SKM-1 treated with dmso at 0.1 percent for 144 hours (cell line): ENCODE results near the gene MB21D2.
A peak's percentile ranks its signal among the peaks of the same experiment; 100 is the strongest.

Experiments used
- DNase-seq: peaks from one replicate; lab custom pipeline; 2025; ENCODE audit not compliant: unreplicated experiment; lab: John Stamatoyannopoulos, UW

The MB21D2 gene

DNA sequence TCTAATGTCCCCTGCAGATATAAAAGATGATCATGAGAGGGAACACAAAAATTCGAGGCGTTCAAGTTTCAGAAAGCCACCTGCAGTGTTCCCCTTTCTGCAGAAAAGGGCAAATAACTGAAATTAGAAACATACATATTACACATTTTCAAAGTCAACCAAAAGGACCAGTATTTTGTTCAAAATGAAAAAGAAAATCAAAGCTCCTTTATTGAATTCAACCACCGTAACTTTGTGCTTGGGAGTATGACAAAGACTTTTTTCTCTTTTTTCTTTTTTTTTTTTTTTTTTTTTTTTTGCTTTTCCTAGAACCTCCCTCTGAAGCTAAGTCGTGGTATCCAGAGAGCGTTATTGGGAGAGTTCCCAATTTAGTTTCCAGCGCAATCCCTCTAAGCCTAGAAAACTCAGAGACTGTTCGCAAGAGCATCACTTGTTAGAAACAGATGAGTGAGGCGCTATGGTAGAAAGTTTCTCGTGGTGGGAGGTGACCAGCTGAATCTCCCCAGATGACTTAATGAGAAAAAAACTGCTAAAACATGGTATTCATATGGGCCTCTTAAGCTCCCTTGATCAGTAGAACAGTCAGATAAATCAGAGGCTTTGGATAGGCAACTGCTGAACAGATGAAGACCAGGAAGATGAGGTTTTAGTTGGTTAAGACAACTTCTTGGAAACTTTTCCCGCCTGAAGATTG, 77.4 kb downstream of the MB21D2 start:
- no peak for DNase-seq

DNA sequence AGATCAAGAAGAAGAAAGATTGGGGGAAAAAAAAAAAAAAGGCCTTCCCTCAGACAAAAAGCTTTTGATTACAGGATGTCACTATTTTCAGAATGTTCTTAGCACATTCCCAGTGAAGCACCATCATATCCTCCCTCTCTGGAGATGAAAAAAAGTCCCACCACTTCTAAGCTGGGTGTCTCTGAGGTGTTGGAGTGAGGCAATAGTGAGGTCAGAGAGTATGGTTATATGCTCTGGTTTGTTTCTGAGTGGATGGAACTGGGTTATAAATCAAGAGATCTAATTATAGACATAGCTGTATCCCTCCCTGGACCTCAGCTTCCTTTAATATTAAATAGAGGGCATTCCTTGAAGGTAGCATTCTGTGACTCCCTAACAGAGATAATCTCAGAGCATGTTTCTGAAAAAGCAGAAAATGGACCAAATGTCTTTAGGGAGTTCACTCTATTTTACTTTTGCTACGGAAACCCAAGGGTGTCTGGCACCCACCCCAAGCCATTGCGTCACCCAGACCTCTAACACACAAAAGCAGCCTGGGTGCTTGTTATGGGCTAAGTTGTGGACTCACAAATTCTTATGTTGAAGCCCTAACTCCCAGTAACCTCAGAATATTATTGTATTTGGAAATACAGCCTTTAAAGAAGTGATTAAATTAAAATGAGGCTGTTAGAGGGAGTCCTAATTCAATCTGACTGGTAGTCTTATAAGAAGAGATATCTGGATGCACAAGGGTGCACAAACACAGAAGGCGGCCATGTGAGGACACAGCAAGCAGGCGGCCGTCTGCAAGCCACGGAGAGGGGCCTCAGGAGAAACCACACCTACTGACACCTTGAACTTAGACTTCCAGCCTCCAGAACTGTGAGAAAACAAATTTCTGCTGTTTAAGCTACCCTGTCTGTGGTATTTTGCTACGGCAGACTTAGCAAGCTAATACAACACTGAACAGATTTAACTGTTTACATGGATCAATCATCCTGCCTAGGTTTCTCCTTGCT, 81.5 kb downstream of the MB21D2 start:
- peak; percentile 26 for DNase-seq

DNA sequence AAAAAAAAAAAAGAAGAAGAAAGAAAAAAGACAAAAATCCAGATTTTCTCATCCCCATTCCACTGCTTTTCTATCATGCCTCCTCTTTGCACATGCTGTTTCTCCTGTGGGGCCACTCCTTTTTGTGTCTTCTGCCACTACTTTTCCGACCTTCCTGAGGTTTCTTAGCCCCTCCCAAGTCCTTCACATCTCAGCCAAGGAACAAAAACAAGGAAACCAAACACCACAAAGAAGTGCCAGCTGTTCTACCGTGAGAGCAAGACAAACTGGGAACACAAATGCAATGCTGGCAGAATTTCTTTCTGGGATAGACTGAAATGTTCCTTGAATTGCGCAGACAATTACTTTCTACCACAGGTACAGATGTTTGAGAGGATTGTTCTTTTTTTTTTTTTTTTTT, 83.2 kb downstream of the MB21D2 start:
- no peak for DNase-seq

DNA sequence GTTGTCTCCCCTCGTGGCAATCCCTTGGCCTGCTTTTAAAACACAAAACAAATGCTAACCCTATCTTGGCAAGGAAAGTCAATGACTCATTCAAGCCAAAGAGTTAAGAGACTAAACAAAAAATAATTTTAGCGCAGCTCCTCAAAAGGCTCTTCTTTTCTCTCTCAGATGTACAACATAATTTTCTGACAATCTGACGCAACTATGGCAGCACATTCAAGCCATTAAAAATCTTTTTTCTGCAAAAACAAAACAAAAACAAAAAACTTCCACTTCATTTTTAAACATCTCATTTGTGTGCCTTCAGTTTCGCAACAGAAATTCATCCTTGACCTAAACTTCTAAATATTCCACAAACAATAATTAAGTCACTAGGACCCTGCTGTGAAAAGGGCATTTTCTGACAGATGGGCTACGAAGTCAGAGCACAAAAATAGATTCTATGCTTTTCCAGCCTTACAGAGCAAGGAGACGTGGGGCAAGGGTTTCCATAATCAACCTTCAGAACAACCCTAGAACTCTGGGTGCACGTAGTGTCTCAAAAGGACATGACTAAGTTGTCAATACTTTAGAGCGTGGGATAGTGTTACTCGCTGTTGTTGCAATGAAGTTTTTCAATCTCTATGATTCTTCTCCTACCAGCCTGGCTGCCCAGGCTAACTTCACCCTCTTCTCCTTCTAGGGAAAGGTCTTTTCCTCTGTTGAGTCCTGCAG, 84.3 kb downstream of the MB21D2 start:
- DNase-seq: no peak

DNA sequence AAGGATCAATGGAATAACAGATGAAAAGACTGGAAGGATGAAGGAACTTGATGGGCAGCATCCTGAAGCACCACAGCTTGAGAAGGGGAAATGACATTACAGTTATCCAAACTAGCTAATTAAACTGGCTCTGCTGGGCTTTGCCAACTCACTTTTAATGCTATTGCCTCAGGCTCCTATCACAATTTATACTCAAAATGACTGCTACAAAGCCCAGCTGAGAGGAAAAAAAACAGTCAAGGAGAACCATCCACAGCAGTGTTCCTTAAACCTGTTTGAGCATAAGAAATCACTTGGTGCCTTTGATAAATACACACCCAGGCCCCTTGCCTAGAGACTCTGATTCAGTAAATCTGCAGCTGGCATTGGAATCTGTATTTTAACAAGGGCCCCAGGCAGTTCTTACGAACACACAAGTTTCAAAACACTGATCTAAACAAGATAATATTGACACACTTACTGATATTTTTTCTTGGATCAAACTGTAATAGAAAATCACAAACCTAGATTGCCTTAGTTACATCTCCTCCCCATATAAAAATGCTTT, 85.8 kb downstream of the MB21D2 start:
- no peak for DNase-seq

DNA sequence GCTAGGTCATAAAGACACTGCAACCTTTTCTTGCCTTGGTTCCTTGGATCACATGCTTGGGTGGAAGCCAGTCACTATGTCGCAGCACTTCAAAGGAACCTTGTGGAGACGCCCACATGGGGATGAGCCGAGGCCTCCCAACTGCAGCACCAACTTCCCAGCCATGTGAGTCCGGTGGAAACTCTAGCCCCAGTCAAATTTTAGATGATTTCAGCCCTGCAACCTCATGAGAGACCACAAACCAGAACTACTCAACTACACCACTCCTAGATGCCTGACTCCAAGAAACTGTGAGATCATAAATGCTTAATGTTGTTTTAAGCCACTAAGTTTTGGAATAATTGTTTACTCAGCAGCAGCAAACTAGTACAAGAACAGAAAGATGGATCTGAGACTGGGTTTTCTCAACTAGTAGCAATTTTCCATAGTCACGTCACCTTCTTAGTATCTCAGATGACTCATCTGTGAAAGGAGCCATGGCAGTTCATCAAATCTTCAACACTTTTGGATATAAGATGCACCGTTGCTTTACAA, 86.5 kb downstream of the MB21D2 start:
- DNase-seq: no peak

DNA sequence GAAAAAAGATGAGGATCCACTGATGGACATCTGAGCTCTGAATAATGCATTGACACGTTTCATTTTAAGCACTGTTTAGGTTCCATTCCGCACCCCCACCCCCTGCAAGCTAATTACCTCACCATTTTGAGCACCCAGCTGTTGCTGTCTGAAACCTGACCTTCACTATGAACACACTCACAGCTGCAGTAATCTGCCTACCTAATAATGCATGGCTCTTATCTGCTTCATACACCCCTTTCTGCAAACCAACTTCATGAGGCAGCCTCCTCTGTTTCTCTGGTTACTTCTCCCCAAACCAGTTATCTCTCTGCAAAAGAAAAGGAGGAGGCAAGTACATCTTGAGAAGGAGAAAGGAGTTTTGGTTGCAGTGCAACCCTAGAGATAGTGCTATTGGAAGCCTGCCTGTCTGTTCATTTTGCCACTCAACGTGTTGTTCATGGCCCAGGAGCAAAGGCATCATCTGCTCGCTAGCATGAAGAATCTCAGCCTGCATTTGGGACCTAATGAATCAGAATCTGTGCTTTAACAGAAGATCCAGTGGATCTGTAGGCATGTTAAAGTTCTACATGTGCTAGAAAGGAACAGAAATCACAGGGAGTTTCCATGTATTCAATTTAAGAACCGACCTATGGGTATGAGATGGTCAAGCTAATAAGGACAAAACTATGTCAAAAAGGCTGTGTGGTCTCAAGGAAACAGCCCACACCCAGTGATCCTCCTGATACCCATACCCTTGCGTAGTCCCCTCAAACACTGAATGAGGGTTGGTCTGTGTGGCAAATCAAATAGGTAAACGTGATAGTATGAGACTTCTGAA, 87.2 kb downstream of the MB21D2 start:
- DNase-seq: no peak

DNA sequence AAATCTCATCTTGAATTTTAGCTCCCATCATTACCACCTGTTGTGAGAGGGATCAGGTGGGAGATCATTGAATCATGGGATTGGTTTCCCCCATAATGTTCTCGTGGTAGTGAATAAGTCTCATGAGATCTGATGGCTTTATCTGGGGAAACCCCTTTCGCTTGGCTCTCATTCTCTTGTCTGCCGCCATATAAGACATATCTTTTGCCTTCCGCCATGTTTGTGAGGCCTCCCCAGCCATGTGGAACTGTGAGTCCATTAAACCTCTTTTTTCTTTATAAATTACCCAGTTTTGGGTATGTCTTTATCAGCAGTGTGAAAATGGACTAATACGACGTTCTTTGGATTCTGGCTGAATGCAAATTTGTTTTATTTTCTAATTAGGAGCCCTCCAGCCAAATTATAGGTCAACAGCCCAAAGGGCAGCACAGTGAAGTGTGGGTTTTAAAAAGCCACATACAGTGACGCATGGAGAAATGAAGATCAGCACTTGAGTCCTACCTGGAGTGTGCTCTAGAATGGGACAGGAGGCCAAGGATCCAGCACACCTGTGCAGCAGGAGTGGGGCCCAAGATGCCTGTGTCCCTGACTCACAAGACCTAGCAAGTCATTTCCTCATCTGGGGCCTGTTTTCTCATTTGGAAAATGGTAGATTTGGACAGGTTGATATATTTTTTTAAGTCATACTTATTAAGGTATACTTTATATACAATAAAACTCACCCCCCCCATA, 89.6 kb downstream of the MB21D2 start:
- DNase-seq: no peak

DNA sequence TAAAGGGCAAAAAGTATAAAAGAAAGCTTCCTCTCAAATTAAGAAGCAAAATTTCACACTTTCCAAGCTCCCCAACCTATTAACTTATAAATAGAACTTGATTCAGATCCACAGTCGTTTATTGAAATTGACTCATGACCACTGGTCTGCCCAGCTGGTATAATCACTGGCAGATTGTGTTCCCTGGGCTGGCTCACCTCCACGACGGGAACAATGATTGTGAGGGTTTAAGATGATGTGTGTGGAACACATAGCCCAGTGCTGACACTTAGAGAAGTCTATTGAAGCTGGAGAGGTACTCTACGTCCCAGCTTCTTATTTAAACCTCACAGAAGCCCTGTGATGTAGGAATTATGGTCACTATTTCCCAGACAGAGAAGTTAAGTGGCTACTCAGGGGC, 90.4 kb downstream of the MB21D2 start:
- DNase-seq: no peak

DNA sequence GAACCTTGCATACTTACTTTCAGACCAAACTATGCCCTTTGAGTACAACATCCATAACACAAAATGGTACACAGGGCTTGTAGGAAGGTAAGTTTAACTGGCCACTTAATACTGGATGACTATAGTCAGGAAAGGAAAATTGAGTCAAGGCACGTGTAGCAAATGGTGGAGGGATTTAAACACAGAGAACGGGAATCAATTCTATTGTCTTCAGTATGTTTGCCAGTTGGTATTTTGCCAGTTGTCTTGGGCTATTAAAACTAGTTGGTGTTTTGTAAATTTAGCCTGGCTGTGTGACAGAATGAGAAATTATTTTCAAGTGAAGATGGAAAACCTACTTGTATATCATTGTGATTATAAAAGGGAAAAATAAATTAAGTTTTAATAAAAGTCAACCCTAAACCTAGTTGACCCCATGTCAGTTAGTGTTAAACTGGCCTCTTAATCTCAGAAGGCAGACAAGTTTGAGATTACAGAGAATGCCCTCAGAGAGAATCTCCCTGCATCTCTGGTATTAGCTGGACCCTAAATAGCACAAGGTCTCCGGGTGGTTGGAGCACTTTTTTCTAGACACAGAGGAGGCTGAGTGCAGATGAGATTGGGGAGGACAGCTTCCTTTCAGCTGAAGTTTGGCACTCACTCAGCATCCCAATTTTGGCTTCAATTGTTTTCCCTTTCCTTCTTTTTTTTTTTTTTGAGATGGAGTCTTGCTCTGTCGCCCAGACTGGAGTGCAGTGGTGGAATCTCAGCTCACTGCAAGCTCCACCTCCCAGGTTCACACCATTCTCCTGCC, 91.2 kb downstream of the MB21D2 start:
- DNase-seq: no peak

DNA sequence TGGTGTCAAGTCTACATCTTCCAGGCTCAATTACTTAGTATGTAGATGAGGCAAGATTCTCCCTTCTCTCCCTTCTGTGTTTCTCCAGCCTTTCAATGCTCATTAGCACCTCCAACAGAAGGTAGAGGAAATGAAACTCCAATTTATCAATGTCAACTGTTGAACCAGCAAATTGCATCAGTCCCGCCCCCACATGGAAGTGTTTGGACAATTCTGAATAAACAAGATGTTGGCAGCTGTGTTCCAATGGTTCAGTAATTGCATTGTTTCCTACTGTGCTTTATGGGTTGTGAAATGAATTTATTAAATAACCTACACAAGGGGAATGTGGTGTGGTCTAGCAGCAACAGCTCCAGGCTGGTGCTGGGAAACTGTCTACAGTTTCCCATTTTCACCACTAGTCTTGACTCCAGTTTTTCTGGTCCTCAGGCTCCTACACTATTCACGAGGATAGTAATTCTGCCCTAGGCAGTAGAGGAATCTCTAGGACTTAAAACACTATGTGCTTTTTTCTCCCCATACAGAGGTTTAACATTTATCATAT, 91.9 kb downstream of the MB21D2 start:
- peak; percentile 47 for DNase-seq

DNA sequence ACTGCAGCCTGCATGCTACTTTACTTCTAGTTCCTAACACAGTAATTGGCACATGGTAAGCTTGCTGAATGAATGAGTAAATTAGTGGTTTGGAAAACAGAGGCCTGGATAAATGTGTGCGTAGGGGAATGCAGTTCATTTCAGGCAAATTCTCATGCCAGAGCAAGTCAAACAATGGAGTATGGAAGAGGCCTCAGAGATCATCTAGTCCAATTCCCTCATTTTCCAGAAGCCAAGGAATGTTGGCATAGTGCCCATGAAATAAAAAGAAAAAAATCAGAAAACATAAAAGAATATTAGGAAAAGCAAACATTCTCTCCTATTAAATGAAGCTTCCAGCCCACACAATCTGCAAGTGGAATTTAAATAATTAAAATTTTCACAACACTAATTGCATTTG, 92.4 kb downstream of the MB21D2 start:
- no peak for DNase-seq

DNA sequence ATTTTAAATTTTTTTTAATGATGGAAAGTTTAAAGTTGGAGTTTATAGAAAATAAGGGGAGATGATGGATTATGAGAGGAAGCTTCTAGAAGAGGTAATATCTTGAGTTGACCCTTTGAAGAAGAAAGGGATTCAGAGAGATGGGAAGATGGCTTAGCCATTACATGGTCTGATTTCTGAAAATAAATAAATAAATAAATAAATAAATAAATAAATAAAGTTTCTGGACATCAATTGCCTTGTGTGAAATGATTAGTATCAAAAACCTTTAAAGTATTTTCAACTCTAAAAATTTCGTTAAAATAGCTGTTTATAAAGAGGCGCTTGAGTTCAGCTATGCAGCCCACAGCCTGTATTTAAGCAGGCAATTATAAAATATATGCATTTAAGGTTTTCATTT, 93.3 kb downstream of the MB21D2 start:
- no peak for DNase-seq

DNA sequence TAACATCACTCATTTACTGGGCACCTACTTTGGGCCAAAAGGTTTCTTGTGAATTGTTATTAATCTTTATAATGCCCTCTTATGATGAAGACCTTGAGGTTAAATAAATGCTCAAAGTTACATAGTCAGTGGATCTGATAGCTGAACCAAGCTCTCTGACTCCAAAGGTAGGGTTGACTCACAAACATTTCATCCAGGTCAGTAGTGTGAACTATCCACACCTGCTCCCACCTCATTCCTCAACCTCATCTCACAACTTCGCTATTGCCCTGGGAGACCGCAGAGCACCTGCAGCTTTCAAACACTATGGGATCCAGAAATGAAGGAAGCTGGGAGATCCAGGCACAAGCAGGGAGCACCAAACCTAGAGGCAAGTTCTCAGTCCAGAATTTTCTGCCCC, 96.5 kb downstream of the MB21D2 start:
- no peak for DNase-seq

DNA sequence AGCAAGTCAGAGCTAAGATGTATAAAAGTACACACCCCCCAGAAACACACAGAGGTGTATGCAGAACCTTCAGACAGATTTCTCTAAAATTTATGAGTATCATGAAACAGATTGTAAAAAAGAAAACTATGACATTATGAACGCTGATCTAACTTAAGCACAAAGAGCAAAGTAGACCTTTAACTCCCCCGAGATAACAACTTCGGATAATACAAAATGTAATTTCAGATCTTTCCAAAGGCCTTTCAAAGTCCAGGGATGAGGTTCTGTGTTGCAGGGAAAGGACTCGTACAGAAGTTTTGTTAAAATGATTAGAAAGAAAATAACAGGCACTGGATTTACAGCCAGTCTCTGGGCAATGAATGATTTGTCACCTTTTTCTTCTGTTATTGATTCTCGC, 97.5 kb downstream of the MB21D2 start:
- no peak for DNase-seq

DNA sequence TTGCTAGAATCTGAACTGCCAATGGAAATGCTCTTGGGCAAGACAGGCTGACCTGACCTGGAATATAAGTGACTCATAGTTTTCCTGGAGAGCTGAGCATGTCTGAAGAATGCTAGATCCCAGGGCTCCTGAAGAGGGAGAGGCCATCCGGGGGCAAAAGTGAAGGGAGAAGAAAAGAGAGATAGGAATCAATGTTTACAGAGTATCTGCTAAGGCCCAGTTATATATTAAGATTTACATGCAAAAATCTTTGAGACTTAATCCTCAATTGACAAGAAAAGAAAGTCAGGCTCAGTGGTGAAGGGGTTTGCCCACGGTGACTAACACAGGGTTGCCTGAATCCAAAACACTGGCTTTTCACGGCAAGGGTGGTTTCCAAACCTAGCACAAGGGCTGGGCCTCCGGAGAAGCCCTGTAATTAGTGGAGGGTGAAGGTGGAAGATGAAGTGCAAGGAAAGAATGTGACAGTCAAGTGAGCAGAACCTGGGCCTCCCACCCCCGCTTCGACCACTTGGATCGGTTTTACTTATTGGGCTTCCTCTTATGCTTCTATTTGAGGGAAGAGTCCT, 98.6 kb downstream of the MB21D2 start:
- DNase-seq: no peak

DNA sequence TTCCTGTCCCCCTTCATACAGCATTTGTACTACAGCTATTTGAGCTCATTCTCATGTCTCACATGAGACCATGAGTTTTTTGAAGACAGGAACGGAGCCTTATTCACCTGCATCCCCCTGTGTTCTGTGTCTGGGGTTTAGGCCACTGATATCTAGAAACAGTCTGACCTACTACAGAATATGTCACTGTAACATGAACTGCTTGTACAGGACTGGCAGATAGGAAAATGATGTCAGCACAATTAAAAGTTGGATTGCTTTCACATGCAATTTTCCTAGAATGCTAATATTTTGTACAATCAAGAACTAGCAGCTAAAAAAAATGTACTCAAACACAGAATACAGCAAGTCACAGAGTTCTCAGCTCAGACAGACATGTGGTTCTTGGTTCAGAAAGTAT, 99.5 kb downstream of the MB21D2 start:
- DNase-seq: no peak

DNA sequence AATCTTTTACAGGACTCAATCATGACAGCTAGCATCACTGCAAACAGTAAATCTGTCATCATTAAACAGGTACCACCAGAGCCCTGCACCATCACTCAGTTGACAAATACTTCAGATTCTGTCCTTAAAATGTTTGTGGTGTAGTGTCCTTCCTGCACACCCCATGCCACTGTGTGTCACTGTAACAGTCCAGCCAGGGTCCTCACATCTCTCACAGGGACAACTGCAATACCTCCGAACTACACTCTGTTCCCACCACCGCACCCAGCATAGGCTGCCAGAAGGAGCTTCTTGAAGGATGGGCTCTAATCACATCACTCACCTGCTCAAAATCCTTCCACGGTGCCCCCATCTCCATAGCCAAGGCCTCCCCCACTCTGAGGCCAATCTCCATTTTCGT, 100.2 kb downstream of the MB21D2 start:
- DNase-seq: no peak
